Measurements from ENCODE around the gene RELN. TPM values are rescaled to one million over a fixed set of nuclear protein-coding genes. Genes with fewer than 3 reads are reported as not detected.

Gene RELN
- total RNA-seq, 1 donor from 2014 or later, result 3.8 TPM

GRCh38 chr7:103985565-103986126 lies 3.8 kb downstream of the RELN start:
- TF ChIP-seq, protein P1, sequence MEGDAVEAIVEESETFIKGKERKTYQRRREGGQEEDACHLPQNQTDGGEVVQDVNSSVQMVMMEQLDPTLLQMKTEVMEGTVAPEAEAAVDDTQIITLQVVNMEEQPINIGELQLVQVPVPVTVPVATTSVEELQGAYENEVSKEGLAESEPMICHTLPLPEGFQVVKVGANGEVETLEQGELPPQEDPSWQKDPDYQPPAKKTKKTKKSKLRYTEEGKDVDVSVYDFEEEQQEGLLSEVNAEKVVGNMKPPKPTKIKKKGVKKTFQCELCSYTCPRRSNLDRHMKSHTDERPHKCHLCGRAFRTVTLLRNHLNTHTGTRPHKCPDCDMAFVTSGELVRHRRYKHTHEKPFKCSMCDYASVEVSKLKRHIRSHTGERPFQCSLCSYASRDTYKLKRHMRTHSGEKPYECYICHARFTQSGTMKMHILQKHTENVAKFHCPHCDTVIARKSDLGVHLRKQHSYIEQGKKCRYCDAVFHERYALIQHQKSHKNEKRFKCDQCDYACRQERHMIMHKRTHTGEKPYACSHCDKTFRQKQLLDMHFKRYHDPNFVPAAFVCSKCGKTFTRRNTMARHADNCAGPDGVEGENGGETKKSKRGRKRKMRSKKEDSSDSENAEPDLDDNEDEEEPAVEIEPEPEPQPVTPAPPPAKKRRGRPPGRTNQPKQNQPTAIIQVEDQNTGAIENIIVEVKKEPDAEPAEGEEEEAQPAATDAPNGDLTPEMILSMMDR (conservative IDR thresholded peaks at IDR 0.05; ENCODE audit: low read depth, low read length), result no peak
- H3K4me3 ChIP-seq (ENCODE audit: low read depth, low read length), result no peak overlapping the region
- DNase-seq (ENCODE audit: low read depth), result no peak

GRCh38 chr7:103984050-103984449 lies 5.4 kb downstream of the RELN start:
- H3K4me3 ChIP-seq (ENCODE audit: low read depth, low read length), result no peak overlapping the region
- no peak for DNase-seq (ENCODE audit: low read depth)
- TF ChIP-seq, protein P1 (conservative IDR thresholded peaks at IDR 0.05; ENCODE audit: low read depth, low read length), result no peak

GRCh38 chr7:103983201-103983977 lies 6.1 kb downstream of the RELN start:
- TF ChIP-seq, protein P1 (conservative IDR thresholded peaks at IDR 0.05; ENCODE audit: low read depth, low read length), result no peak
- H3K4me3 ChIP-seq (ENCODE audit: low read depth, low read length), result no peak overlapping the region
- no peak for DNase-seq (ENCODE audit: low read depth)

DNA sequence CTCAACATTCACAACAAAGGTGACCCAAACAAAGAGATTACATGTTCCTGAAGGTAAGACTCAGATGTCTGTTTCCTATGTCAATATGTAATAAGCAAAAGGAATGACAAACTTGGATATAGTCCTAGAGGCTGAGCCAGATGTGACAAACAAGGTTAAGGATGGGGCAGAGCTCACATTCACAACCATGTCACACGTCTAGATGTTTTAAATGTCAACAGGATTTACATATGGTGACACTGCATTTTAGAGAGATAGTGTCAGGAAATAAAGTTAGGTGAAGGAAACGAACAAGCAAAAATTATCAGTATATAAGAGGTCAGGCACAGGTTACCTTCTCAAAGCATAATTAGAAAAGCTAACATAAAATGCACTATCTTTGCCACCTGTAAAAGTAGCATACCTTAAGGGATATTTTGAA lies 8.4 kb downstream of the RELN start:
- no peak overlapping the region for H3K4me3 ChIP-seq (ENCODE audit: low read depth, low read length)
- TF ChIP-seq, protein P1 (conservative IDR thresholded peaks at IDR 0.05; ENCODE audit: low read depth, low read length), result no peak
- DNase-seq (ENCODE audit: low read depth), result no peak

- no peak for DNase-seq (ENCODE audit: low read depth)
- H3K4me3 ChIP-seq (ENCODE audit: low read depth, low read length), result no peak overlapping the region
- TF ChIP-seq, protein P1 (conservative IDR thresholded peaks at IDR 0.05; ENCODE audit: low read depth, low read length), result no peak
Observed at GRCh38 chr7:103972779-103973434, 16.6 kb downstream of the RELN start.

DNA sequence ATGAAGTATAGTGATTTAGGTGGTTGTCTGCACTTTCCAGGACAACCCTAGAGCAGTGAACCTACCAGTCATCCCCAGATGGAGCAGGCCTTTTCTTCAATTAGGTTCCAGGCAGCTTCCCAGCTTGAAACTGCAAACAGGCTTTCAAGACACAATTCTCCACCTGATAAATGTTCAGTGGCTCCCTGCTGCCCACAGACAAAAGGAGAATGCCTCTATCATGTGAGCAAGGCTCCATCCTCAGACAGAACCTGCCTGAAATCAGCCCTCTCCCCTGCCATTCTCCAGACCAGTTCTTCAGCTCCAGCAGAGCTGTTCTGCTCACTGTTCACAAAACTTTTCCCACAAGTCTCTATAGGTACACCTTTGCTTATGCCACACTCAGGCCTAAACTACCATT lies 22.1 kb downstream of the RELN start:
- no peak overlapping the region for H3K4me3 ChIP-seq (ENCODE audit: low read depth, low read length)
- no peak for DNase-seq (ENCODE audit: low read depth)
- TF ChIP-seq, protein P1 (conservative IDR thresholded peaks at IDR 0.05; ENCODE audit: low read depth, low read length), result no peak
